Measurements from ENCODE around the gene DNAH17. TPM values are rescaled to one million over a fixed set of nuclear protein-coding genes. Genes with fewer than 3 reads are reported as not detected.

The DNAH17 gene
- total RNA-seq, 1 donor from 2014 or later: 0.81 TPM

- no peak for DNase-seq (ENCODE audit: low spot score)
- intact Hi-C loops (cut with DNase I): no loop called here
These were observed 150.1 kb downstream of the DNAH17 start for GRCh38 chr17:78427140-78427539.

- intact Hi-C loops (cut with DNase I): no loop called here
- no peak for DNase-seq (ENCODE audit: low spot score)
These were observed 150.8 kb downstream of the DNAH17 start for GRCh38 chr17:78426293-78426879.

- DNase-seq (ENCODE audit: low spot score): no peak
- intact Hi-C loops (cut with DNase I): no loop called here
These were observed 151.8 kb downstream of the DNAH17 start for GRCh38 chr17:78425429-78425828.

DNA sequence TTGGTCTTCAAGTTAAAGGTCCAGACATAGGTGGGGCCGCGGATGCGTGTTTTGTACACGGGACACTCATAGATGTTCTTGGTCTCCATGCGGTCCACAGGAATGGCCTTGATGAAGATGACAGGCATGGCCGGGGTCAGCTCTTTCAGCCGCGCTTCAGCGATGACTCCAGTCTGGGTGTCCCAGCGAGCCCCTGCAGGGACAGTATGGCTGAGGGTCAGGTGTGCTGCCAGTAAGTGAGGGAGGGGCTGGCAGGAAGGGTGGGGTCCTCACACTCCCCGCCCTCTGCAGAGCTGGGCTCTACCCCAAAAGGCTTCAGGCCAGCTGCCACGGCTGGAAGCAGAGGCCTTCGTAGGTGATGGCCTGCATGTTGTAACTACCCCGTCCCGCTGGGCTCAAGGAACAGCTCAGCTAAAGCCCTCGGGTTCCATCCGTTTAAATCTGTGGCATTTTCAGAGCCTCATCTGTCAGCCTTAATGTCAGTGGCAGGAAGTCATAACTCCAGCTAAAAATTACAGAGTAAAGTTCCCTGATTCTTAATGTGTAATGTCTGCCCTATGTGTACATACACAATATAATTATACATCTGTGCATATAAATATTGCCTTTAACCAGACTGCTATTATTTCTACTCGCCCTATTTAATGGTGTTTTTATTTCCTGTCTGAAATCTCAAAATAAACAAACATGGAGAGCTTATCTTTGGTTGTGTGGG lies 153.1 kb downstream of the DNAH17 start:
- intact Hi-C loops (cut with DNase I): loop anchor here (2.0 to 5.0 kb wide), 3 partner anchors 63 to 312 kb away; partner anchors contain the start of gene SOCS3
- DNase-seq (ENCODE audit: low spot score): no peak

DNA sequence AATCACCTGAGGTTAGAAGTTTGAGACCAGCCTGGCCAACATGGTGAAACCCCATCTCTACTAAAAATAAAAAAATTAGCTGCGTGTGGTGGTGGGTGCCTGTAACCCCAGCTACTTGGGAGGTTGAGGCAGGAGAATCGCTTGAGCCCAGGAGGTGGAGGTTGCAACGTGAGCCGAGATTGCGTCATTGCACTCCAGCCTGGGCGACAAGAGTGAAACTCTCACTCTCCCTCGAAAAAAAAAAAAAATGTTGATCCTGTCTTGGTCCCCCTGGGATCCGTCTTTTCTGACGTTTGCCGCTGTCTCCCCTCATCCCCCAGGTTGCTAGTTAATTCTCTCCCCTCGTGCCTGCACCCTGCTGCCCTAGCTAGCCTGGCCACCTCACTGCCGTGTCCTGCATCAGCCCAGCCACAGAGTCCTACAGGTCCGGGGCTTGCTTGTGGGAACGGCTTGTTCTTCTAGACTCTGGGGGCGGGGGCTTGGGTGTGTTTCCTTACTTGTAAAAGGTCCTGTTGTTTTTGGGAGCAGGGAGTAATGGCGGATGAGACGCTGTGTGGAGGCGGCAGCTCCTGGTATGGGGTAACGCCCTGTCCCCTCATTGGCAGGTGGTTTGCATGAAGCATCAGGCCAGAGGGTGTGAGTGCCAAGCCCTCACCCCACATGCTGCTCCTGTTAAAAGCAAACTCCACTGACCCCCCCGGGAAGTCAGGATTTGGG lies 154.2 kb downstream of the DNAH17 start:
- DNase-seq (ENCODE audit: low spot score): no peak
- intact Hi-C loops (cut with DNase I): loop anchor here (2.0 to 5.0 kb wide), 3 partner anchors 62 to 311 kb away; partner anchors contain the start of gene SOCS3

DNA sequence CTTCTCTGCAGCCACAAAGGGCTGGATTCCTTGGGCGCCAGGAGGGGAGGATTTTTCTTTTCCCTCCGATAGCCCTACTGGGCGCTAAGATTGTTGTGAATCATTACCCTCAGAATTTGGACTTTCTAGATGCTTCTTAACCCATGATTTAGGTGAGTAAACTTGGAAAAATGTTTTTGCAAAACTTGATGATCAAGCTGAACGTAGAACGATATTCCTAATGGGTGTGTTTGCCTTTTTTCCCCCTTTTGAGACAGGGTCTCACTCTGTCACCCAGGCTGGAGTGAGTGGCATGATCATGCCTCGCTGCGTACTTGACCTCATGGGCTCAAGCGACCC lies 155.0 kb downstream of the DNAH17 start:
- no peak for DNase-seq (ENCODE audit: low spot score)
- intact Hi-C loops (cut with DNase I): loop anchor here (2.0 to 5.0 kb wide), 3 partner anchors 61 to 310 kb away; partner anchors contain the start of gene SOCS3

- intact Hi-C loops (cut with DNase I): loop anchor here (2.0 to 5.0 kb wide), 4 partner anchors 61 to 309 kb away; partner anchors contain the start of gene SOCS3
- peak; percentile 93 for DNase-seq (ENCODE audit: low spot score)
These were observed 155.5 kb downstream of the DNAH17 start for GRCh38 chr17:78421534-78422266.

- DNase-seq (ENCODE audit: low spot score): no peak
- intact Hi-C loops (cut with DNase I): loop anchor here (2.0 to 5.0 kb wide), 2 partner anchors 170 to 309 kb away; no protein-coding TSS in a partner anchor
These were observed 156.1 kb downstream of the DNAH17 start for GRCh38 chr17:78421084-78421533.

DNA sequence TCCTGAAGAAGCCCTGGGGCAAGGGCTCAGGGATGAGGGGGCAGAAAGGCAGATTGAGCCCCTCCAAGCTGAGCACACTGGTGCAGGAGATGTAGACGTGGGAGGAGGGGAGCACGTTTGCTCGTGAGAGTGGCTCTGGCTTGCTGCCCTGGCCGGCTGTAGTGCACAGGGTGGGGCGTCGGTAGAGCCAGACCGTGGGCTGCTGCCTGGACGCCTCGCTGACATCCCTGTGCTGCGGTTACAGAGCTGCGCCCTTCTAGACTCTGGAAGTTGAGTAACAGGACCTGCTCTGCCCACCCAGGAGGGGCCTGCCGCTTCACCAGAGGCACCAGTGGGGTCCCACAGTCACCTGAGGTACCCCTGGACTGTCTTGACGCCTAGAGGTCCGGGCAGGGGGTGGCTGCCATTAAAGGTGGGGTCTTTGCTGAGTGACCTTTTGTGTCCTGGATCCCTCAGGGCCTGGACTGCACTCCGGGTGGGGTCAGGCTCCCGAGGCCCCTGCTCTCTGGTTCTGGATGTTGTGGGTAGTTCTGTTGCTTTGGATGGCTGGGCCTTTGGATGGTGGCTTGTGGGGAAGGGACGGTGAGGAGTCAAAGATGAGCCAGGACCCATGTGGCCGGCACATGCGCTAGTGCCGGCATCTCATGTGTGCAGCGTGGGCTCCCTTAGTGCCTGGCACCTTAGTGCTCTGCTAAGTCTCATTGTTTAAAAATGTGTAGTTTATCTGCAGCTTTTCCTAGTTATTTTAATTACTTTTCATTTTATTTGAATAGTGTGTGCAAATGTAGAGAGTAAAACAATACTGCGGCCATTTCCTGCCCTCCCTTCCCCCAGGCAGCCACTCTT lies 157.0 kb downstream of the DNAH17 start:
- DNase-seq (ENCODE audit: low spot score): no peak
- intact Hi-C loops (cut with DNase I): loop anchor here (2.0 to 5.0 kb wide), 2 partner anchors 169 to 308 kb away; no protein-coding TSS in a partner anchor

DNA sequence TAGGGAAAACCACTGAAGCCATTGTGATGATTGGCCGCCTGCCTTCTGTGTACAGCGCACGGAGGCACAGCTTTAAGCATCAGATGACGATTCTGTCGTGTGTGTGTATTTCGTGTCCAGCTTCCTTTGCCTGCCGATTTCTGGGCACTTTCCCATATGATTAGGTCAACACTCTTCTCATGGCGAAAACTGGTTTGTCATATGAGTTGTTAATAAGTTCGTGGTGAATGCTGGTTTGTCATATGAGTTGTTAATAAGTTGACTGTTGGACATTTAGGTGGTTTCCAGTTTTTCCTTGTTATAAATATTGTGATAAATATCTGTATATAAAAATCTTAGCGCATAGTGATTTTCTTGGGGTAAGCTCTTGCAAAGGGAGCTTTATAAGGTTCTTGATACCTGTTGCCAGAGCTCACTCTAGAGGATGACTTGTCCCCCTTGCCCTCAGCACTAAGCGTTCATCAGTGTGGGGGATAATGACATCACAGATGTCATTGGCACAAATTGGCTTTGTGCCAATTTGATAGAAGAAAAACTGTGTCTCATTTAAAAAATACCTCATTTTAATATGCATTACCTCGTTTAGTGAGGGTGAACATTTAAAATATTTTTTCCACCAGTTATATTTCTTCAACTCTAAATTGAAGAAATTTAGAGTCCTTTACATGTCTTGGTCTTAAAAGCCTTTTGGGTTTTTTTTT lies 158.7 kb downstream of the DNAH17 start:
- DNase-seq (ENCODE audit: low spot score): no peak
- intact Hi-C loops (cut with DNase I): no loop called here

GRCh38 chr17:78417531-78417909 lies 159.7 kb downstream of the DNAH17 start:
- intact Hi-C loops (cut with DNase I): no loop called here
- no peak for DNase-seq (ENCODE audit: low spot score)

- peak; percentile 86 for DNase-seq (ENCODE audit: low spot score)
- intact Hi-C loops (cut with DNase I): no loop called here
These were observed 160.2 kb downstream of the DNAH17 start for GRCh38 chr17:78416791-78417530.

DNA sequence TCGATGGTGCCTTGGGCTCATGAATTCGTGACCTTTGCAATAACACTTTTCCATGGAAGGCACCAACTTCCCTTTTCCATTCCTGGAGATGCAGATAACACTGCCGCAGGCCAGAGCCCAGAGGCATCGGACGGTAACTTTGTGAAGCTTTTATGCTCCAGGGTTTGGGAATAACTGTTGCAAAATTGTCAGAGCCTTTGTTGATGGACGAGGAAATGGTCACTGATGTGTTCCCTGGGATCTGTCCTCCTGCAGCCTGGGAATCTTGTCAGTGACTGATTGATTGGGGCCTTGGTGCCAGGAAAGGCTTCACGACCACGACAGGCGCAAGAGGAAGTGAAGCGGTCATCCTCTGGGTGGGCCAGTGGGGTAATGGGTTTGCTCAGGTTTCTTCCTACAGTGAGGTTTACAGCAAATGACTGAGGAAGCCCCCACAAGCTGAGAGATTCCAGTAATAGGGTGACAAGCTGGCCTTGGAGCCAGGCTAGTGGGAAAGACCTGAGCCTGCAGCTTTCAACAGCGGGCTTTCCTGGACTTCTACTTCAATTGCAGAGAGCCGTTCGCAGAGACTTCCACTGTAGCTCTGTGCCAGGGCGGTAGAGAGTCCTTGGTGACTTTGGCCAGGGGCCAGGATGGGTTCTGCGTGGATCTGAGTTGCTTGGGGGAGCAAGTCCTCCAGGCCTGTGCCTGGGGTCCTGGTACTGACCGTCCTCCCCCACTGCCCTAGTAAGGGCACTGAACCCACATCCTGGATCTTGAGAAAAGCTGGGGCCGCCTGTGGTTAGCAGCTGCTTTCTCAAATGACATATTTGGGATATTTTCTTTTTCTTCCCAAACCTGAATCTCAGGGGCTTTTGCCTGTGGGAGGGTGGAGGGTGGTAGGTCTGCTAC lies 161.1 kb downstream of the DNAH17 start:
- intact Hi-C loops (cut with DNase I): loop anchor here (2.0 kb wide), 1 partner anchor 27 kb away; no protein-coding TSS in a partner anchor
- no peak for DNase-seq (ENCODE audit: low spot score)

- intact Hi-C loops (cut with DNase I): loop anchor here (2.0 kb wide), 1 partner anchor 26 kb away; no protein-coding TSS in a partner anchor
- peak; percentile 86 for DNase-seq (ENCODE audit: low spot score)
These were observed 162.7 kb downstream of the DNAH17 start for GRCh38 chr17:78414178-78415162.

DNA sequence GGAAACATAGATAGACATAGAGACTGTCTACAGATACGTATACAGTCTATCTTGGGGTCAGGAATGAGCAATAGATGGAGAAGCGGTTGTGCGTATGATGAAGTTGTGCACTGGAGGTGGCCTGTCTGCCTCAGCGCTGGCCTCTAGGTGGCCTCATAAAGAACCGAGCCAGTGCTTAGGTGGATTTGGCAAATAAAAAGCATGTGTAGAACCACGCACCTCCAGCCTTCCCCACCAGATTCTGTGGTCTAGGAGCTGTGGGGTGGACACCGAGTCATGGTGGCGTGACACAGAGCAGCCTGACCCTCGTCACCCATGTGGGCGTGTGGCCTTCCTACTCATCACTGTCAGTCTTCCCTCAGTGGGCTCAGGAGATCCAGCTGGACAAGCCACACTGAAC lies 164.8 kb downstream of the DNAH17 start:
- no peak for DNase-seq (ENCODE audit: low spot score)
- intact Hi-C loops (cut with DNase I): no loop called here

All from cardiac septum (tissue), 1 donor.